GM18858 (cell line): ENCODE measurements around the gene IGSF10.
"Not testable (repeated sequence)": the region's sequence is repeated elsewhere in the genome, so short reads cannot be mapped to it uniquely, and the experiment has no call there.

Source experiments
- ATAC-seq: cut with Tn5 transposase; IDR thresholded peaks from one replicate; pipeline ENCODE4 v1.9.1; 2021; ENCODE audit not compliant: unreplicated experiment

IGSF10 gene, protein sequence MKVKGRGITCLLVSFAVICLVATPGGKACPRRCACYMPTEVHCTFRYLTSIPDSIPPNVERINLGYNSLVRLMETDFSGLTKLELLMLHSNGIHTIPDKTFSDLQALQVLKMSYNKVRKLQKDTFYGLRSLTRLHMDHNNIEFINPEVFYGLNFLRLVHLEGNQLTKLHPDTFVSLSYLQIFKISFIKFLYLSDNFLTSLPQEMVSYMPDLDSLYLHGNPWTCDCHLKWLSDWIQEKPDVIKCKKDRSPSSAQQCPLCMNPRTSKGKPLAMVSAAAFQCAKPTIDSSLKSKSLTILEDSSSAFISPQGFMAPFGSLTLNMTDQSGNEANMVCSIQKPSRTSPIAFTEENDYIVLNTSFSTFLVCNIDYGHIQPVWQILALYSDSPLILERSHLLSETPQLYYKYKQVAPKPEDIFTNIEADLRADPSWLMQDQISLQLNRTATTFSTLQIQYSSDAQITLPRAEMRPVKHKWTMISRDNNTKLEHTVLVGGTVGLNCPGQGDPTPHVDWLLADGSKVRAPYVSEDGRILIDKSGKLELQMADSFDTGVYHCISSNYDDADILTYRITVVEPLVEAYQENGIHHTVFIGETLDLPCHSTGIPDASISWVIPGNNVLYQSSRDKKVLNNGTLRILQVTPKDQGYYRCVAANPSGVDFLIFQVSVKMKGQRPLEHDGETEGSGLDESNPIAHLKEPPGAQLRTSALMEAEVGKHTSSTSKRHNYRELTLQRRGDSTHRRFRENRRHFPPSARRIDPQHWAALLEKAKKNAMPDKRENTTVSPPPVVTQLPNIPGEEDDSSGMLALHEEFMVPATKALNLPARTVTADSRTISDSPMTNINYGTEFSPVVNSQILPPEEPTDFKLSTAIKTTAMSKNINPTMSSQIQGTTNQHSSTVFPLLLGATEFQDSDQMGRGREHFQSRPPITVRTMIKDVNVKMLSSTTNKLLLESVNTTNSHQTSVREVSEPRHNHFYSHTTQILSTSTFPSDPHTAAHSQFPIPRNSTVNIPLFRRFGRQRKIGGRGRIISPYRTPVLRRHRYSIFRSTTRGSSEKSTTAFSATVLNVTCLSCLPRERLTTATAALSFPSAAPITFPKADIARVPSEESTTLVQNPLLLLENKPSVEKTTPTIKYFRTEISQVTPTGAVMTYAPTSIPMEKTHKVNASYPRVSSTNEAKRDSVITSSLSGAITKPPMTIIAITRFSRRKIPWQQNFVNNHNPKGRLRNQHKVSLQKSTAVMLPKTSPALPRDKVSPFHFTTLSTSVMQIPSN (N-terminal part only)

DNA sequence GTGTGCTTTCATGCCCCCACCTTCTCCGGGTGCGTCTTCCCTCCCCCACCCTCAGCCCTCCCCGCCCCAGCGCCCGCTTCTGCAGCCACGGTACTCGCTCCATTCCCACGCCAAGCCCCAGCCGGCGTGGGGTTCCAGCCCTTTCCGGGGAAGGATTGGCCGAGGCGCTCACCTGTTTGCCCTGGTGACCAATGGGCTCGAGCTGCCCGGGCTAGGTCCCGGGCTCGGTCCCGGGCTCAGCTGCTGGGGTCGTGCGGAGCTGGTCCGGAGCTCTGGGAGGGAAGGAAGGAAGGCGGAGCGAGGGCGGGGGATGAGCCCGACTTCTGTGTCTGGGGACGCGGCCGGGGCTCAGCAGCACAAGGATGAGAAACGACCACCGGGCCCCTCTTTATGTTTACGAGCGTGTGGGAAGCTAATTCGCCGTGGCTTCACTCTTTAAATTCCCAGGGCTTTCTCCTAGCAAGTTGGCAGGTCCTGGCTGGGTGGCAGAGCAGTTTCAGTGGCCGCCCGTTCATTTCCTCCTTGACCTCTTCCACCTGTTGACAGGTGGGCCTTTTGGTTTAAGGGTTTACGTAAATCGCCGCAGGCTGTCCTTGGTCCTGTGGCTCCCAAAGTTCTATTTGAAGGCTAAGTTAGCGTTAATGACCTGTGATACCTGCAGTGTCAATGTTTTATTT lies at the start of gene IGSF10:
IGSF10 (minus strand) TSS at position 288 of the 677 bp plus-strand sequence. CDS start 2,352 bp downstream, outside the sequence.
- ATAC-seq: no peak

DNA sequence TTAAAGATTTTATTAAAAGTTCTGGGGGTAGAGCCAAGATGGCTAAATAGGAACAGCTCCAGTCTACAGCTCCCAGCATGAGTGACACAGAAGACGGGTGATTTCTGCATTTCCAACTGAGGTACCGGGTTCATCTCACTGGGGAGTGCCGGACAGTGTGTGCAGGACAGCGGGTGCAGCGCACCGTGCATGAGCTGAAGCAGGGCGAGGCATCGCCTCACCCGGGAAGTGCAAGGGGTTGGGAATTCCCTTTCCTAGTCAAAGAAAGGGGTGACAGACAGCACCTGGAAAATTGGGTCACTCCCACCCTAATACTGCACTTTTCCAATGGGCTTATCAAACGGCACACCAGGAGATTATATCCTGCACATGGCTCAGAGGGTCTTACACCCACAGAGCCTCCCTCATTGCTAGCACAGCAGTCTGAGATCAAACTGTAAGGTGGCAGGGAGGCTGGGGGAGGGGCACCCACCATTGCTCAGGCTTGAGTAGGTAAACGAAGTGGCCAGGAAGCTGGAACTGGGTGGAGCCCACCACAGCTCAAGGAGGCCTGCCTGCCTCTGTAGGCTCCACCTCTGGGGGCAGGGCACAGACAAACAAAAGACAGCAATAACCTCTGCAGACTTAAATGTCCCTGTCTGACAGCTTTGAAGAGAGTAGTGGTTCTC lies 48.7 kb upstream of the IGSF10 start:
- ATAC-seq: not testable (repeated sequence)

DNA sequence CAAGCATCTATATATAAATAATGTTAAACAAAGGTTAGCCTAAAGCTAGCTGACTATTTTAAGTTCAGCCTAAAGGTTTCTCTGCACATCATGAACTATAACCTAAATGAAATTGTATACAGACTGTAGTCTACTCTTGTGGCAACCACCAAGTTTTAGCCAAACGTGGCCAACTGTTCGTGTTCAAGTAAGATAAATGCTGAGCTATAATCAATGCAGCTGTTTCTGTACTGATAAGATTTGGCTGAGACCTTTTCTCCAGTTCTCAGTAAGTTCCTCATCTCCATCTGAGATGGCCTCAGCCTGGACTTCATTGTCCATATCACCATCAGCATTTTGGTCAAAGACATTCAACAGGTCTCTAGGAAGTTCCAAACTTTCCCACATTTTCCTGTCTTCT lies 43.7 kb upstream of the IGSF10 start:
- no peak for ATAC-seq

DNA sequence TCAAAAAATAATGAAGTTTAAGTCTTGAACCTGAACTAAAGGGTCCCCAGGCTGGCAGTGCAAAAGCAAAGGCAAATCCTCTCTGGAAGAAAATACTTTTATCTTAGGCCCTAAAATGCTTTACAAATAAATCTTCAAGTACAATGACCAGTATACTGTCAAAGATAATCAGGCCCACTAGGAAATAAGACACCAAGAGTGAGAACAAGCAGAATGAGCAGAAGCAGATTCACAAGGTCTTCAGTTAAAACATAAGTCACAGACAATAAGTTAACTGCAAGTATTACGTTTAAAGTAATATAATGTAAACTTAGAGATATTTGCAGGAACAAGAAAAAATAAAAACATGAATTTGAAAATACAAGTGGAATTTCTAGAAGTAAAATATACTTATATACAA lies 42.2 kb upstream of the IGSF10 start:
- no peak for ATAC-seq

DNA sequence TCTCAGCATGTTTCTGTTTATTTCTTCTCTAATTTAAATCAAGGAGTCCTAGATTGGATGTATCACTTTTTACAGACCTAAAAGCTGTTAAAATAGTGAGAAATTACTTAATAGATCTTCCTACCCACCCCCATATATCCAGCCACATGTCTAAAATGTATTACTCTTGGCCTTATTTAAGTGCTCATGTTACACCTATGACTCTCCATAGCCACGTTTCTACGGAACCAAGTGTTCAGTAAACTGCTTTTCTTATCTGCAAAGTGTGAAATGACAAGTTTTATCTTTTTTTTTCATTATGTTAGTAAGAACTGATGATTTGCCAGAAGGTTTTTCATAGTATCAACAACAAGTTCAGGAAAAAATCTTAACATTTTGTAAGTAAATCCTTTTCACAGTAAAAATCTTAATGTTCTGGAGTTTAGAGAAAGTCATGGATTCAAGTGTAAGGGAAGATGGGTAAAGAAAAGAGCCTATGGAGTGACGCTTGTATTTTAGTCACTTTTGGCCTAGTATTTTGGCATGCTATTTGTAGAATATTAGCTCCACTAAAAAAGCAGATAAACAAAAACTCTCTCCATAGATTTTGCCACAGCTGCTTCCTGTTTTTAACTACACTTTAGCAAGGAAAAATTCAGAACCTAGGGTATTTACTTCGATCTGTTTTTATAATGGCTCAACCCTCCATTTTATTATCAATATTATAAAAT lies 41.2 kb upstream of the IGSF10 start:
- ATAC-seq: no peak

DNA sequence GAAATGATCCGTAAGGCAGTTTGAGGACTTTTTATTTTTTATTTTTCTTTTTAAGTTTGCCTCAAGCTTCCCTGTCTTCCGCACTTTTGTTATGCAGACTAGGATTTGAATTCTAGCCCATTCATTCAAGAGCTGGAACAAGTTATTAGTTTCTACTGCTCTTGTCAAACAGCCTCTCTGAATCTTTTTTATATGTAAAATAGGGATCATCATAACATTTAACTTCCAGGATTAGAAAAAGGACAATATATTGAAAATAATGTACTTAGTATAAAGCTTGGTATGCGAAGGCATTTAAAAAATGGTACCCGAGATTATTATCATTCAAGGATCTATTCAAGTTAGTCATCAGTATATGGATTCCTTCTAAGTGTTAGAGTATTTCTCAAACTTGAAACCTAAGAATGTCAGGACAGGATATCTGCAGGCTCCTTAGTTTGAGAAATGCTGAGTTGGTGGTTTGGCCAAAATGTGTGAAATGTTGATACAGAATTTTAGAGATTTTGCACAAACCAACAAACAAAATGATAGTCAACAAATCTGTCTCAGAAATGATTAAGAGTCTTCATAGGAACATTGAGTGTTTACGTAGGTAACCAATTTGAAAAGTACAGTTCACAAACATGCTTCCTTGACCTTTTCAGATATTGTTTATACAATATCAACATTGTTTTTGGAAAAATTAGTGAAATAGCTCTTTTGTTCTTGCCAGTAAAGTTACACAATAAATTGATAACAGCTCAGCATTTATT lies 40.5 kb upstream of the IGSF10 start:
- no peak for ATAC-seq

DNA sequence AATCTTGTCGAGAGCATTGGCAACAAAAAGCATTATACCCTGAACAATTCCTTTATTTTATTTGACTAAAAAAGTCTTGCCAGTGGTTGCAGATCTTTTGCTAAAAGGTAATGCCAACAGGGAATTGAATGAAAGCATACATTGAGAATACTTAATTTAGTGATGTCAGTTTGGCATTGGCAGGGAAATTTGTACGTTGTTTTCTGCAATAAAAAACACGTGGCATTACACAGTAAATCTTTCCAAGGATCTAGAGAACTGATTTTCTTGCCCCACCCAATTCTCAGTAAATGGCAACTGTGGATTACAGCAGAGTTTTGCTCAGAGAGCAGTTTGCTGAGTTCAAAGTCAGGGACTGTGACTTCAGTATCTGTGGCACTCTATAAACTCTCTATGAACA lies 38.3 kb upstream of the IGSF10 start:
- no peak for ATAC-seq

DNA sequence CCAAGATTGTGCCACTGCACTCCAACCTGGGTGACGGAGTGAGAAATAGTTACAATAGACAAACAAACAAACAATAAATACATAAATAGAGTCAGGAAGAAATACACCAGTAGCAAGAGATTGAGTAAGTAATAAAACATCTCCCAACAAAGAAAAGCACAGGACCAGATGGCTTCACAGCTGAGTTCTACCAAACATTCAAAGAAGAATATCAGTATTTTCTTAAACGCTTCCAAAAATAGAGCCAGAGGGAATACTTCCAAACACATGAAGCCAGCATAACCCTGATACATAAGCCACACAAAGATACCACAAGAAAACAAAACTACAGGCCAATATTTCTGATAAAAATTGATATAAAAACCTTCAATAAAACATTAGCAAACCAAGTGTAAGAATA lies 30.7 kb upstream of the IGSF10 start:
- ATAC-seq: no peak

DNA sequence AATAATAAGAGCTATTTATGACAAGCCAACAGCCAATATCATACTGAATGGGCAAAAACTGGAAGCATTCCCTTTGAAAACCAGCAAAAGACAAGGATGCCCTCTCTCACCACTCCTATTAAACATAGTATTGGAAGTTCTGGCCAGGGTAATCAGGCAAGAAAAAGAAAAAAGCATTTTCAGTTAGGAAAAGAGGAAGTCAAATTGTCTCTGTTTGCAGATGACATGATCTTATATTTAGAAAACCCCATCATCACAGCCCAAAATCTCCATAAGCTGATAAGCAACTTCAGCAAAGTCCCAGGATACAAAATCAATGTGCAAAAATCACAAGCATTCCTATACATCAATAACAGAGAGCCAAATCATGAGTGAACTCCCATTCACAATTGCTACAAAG lies 27.0 kb upstream of the IGSF10 start:
- not testable (repeated sequence) for ATAC-seq

DNA sequence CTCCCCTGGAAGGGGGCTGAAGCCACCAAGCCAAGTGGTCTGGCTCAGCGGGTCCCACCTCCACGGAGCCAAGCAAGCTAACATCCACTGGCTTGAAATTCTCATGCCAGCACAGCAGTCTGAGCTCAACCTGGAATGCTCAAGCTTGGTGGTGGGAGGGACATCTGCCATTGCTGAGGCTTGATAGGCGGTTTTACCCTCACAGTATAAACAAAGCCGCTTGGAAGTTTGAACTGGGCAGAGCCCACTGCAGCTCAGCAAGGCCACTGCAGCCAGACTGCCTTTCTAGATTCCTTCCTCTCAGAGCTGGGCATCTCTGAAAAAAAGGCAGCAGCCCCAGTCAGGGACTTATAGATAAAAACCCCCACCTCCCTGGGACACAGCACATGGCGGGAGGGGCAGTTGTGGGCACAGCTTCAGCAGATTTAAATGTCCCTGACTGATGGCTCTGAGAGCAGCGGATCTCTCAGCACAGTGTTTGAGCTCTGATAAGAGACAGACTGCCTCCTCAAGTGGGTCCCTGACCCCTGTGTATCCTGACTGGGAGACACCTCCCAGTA lies 23.2 kb upstream of the IGSF10 start:
- no peak for ATAC-seq

DNA sequence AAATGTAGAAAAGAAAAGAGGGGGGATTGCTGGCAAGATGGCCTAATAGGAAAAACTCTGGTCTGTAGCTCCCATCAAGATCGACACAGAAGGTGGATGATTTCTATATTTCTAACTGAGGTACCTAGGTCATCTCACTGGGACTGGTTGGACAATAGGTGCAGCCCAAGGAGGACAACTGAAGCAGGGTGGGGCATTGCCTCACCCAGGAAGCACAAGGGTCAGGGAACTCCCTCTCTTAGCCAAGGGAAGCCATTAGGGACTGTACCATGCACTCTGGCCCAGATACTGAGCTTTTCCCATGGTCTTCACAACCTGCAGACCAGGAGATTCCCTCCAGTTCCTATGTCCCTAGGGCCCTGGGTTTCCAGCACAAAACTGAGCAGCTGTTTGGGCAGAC lies 22.6 kb upstream of the IGSF10 start:
- ATAC-seq: no peak

DNA sequence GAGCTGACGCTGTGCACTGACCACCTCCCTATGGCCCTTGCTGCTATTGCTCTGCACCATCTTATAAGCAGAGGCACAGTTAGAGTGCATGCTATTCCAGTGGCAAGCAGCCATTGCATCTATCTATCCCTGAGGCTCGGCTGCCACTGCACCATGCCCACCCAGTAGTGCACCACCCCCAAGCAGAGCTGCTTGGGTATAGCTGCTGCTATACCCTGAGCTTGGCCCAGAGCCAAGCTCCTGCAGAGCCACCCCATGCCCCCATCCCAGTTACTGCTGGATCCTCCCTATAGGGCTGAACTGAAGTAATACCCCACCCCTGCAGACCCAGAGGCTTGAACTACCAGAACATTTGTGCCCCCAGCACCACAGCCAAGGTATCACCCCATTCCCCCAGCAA lies 19.6 kb upstream of the IGSF10 start:
- ATAC-seq: no peak

DNA sequence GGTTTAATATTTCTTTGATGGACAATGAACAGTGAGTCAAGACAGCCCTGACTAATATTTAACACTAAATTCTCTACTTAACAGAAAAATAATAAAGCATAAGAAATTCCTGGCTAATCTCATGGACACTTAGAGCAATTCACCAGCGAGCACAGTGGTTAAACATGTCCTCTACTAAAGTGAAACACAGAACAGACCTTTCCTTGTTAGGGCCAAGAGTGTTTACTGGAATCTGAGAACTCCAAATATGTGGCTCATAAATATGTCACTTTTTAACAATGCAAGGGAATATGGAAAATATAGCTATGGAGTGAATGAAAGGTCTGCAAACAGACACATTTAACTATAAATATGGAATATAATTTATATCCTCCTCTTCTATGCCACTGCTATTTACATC lies 18.6 kb upstream of the IGSF10 start:
- no peak for ATAC-seq

DNA sequence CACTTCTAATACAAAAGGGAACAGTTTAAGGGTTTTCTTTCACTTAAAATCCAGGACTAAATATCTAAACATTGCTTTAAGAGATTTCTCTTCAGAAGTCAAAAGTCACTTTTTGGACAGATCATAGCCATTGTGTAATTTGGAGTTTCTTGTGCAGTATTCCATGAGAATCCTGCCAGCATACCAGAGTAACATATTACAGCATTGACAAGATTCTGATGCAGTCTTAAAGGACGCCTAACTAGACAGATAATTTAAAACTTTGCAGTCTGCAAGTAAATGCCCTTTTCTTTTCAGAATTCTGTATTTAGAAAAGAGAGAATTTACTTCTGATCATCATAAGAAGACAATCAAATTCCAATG lies 17.5 kb upstream of the IGSF10 start:
- ATAC-seq: no peak

DNA sequence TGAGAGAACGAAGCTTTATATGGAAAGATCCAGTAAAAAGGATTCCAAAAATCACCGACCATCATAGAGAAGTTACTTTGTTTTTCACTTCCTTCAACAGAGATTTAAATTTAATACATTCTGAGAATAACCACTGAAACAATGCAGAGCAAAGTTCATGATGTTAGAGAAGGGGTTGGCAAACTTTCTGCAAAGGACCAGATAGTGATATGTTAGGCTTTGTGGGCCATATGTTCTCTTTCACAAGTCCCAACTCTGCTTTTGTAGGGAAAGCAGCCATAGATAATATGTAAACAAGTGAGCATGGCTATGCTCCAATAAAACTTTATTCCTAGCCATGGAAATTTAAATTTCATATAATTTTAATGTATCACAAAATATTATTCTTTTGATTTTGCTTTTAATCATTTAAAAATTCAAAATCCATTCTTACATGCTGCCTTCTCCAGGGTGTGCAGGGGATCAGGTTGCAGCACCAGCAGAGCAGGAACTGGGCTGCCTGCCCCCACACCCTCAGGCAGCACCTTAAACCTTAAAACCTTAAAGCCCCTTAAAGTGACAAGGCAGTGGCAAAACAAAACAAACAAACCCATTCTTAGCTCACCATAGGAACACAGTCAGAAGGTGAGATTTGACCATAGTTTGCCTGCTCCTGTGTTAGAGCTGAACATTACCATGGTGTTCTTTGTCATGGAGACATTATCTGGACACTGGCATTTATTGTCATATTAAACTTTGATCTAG lies 16.9 kb upstream of the IGSF10 start:
- ATAC-seq: no peak

DNA sequence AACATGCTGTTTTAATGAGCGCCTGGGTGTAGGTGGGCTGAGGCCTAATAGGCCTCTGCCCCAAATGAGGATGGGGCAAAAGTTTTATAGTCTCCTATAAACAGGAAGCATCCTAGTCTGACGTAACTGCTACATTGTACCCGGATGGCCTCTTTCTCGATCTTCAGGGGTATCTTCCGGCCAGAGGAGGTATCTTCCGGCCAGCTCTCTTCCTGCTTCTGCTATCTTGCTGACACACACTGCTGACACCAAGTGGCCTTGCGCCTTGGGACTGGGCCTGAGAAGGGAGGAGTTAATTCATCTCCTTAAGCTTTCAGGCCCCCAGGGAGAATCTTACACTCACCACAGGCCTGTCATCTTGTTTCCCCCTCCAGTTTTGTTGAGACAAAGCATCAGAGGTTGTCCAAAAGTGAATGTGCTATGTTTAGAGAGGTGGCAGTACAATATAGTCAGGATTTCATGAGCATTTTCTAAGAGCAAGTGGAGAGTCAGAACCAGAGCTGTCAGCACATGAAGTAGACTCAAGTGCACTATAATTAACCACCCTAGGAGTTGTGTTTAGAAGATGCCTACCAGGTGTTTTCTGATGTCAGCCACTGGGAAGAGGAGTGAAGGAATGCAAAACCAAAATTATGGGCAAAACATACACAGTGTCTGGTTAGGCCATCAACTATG lies 15.6 kb upstream of the IGSF10 start:
- no peak for ATAC-seq

DNA sequence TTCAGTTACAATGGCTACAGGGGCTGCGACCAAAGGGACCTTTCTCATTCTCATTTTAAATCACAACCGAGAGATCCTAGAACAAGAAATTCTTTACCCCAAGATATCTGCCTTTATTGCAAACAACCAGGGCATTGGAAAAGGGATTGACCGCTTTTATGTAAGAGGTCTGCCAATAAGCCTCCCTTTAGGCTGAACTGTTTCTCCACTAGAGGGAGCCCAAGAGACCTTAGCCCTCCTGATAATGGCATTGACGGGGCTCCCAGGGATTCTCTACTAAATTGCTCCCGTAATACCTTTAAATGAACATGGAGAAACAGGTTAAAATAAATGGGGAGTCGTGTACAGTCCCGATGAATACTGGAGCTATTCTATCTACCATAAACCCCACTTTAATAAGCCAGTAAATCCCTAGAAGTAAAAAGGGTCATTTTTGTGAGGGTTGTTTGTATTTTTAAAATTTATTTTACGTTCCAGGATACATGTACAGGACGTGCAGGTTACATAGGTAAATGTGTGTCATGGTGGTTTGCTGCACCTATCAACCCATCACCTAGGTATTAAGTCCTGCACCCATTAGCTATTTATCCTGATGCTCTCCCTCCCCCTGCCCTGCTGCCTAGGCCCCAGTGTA lies 7.5 kb upstream of the IGSF10 start:
- ATAC-seq: no peak
